Measurements from ENCODE around the gene CFAP46. TPM values are rescaled to one million over a fixed set of nuclear protein-coding genes. Genes with fewer than 3 reads are reported as not detected.

CFAP46 gene
- polyA plus RNA-seq, 3 donors: 0.07 TPM; not detected in 2

GRCh38 chr10:132758865-132759264 lies 183.5 kb downstream of the CFAP46 start:
- Mint-ChIP-seq H3K36me3 (peaks cover 56 to 68% of the 10 kb centered on the region in 2 donors), H3K9me3 (peaks cover 5 to 27% (median 9%) of the 10 kb centered on the region in 7 donors), H3K4me1 (no peaks in the 10 kb centered on the region), H3K27ac (no peak overlapping the region), H3K27me3 (ENCODE audit: low read depth in 3 of 3) (peaks cover 0 to 1% (median 0%) of the 10 kb centered on the region in 3 donors), H3K4me3 (no peak overlapping the region)
- H2AFZ ChIP-seq (ENCODE audit: insufficient read depth, low read depth, low read length, poor library complexity, severe bottlenecking): no peak overlapping the region
- WGBS (ENCODE audit: insufficient coverage): 96% methylated on average over 14 of the region's 14 CpGs
- intact Hi-C loops (cut with micrococcal nuclease): no loop called here
- no peaks in the 10 kb centered on the region for H4K20me1 ChIP-seq (ENCODE audit: insufficient read depth, low read length)
- no peak overlapping the region for H3K4me2 ChIP-seq (replicated peaks; ENCODE audit: extremely low read depth, low read length, poor library complexity, severe bottlenecking)
- peaks cover 47 to 57% of the 10 kb centered on the region in 2 donors for H3K36me3 ChIP-seq (replicated peaks in 1 of 2; ENCODE audit: control insufficient read depth in 1 of 2, insufficient read depth in 2 of 2, low read length in 2 of 2)
- no peak for DNase-seq
- TF ChIP-seq CTCF (IDR thresholded peaks at IDR 0.05): no peak
- no peak overlapping the region for H3K9ac ChIP-seq (ENCODE audit: insufficient read depth, low read length, poor library complexity, severe bottlenecking)
- H3K4me1 ChIP-seq (ENCODE audit: control insufficient read depth in 1 of 2, insufficient read depth in 2 of 2, low read length in 2 of 2): no peaks in the 10 kb centered on the region
- H3K9me3 ChIP-seq (replicated peaks in 1 of 2; ENCODE audit: control insufficient read depth in 1 of 2, insufficient read depth in 1 of 2, low read length in 2 of 2): peaks cover 9 to 12% of the 10 kb centered on the region in 2 donors
- H3K79me2 ChIP-seq (ENCODE audit: insufficient read depth, low read length): no peaks in the 10 kb centered on the region
- H3K27me3 ChIP-seq (ENCODE audit: control insufficient read depth in 2 of 2, insufficient read depth in 2 of 2, low read length in 2 of 2): no peaks in the 10 kb centered on the region
- H3K4me3 ChIP-seq (replicated peaks in 1 of 3; ENCODE audit: low read depth in 2 of 3, low read length in 3 of 3): no peak overlapping the region
- no peak overlapping the region for H3K27ac ChIP-seq (ENCODE audit: low read depth in 1 of 2, low read length in 2 of 2)

Other genes starting within 250 kb of the CFAP46 start
- gene NKX6-2, start 156.4 kb downstream of the CFAP46 start, polyA plus RNA-seq: not detected
- not detected for gene ADGRA1, start 145.4 kb upstream of the CFAP46 start, polyA plus RNA-seq
- under 1 TPM in 2 of 3 donors, not detected in 1; 0.22 to 0.80 TPM for gene KNDC1, start 217.6 kb upstream of the CFAP46 start, polyA plus RNA-seq

All from CD14-positive monocyte (primary cell).